HG02973 (cell line): ENCODE results near the gene ADCY5.

Experiments used
- ATAC-seq: cut with Tn5 transposase; IDR thresholded peaks from one replicate; pipeline ENCODE4 v1.9.1; 2021; ENCODE audit warnings: moderate library complexity; ENCODE audit not compliant: unreplicated experiment

ADCY5 gene

GRCh38 chr3:123459862-123460261 lies 11.0 kb upstream of the ADCY5 start:
- ATAC-seq = no peak

GRCh38 chr3:123458255-123458654 lies 9.4 kb upstream of the ADCY5 start:
- no peak for ATAC-seq

- no peak for ATAC-seq
These were observed 9.0 kb upstream of the ADCY5 start for GRCh38 chr3:123457841-123458240.

- no peak for ATAC-seq
These were observed 4.8 kb upstream of the ADCY5 start for GRCh38 chr3:123453675-123454074.

GRCh38 chr3:123451186-123451585 lies 2.3 kb upstream of the ADCY5 start:
- ATAC-seq = no peak

- ATAC-seq = no peak
These were observed 1.2 kb upstream of the ADCY5 start for GRCh38 chr3:123449997-123450604.

GRCh38 chr3:123449102-123449996 lies 459 bp upstream of the ADCY5 start:
- ATAC-seq = no peak

GRCh38 chr3:123447749-123448517 lies 957 bp downstream of the ADCY5 start:
- ATAC-seq = no peak

- ATAC-seq = no peak
These were observed 1.5 kb downstream of the ADCY5 start for GRCh38 chr3:123447416-123447748.

- ATAC-seq = no peak
These were observed 2.2 kb downstream of the ADCY5 start for GRCh38 chr3:123446610-123447109.

GRCh38 chr3:123446210-123446609 lies 2.7 kb downstream of the ADCY5 start:
- no peak for ATAC-seq

GRCh38 chr3:123445702-123446101 lies 3.2 kb downstream of the ADCY5 start:
- no peak for ATAC-seq

GRCh38 chr3:123444744-123445143 lies 4.1 kb downstream of the ADCY5 start:
- no peak for ATAC-seq

GRCh38 chr3:123444023-123444422 lies 4.9 kb downstream of the ADCY5 start:
- ATAC-seq = no peak

GRCh38 chr3:123442908-123443307 lies 6.0 kb downstream of the ADCY5 start:
- ATAC-seq = no peak

- ATAC-seq = no peak
These were observed 6.8 kb downstream of the ADCY5 start for GRCh38 chr3:123442125-123442524.

- ATAC-seq = no peak
These were observed 8.9 kb downstream of the ADCY5 start for GRCh38 chr3:123439806-123440580.

- no peak for ATAC-seq
These were observed 15.9 kb downstream of the ADCY5 start for GRCh38 chr3:123432832-123433523.

GRCh38 chr3:123431658-123432324 lies 17.1 kb downstream of the ADCY5 start:
- no peak for ATAC-seq
